Measurements from ENCODE around the gene DNAJC21. TPM values are rescaled to one million over a fixed set of nuclear protein-coding genes. Genes with fewer than 3 reads are reported as not detected.

DNAJC21 gene
- total RNA-seq, 1 experiment from 2014 or later: 34.7 TPM

- no peak for DNase-seq (ENCODE audit: low read depth, low spot score)
- ATAC-seq: no peak
These were observed 53.5 kb downstream of the DNAJC21 start for GRCh38 chr5:34982823-34983222.

More at GRCh38 chr5:34982823-34983222, 53.5 kb downstream of the DNAJC21 start:
- Histone ChIP-seq H3K27ac (ENCODE audit: low read depth, low read length) (no peak overlapping the region), H3K36me3 (ENCODE audit: control insufficient read depth in 1 of 2, insufficient read depth in 2 of 2, low read length in 2 of 2) (no peaks in the 10 kb centered on the region; a peak in 1 of 4 replicates), H3K9me3 (ENCODE audit: control insufficient read depth in 1 of 2, insufficient read depth in 1 of 2, low read depth in 1 of 2, low read length in 2 of 2) (peaks cover 3 to 8% of the 10 kb centered on the region in 2 experiments; a peak in 3 of 4 replicates), H3K4me2 (ENCODE audit: low read length) (no peak overlapping the region), H4K20me1 (ENCODE audit: insufficient read depth) (no peaks in the 10 kb centered on the region), H2AFZ (ENCODE audit: low read depth, low read length, poor library complexity, severe bottlenecking) (no peak overlapping the region), H3K9ac (ENCODE audit: low read length) (no peak overlapping the region), H3K79me2 (ENCODE audit: insufficient read depth, low read length) (no peaks in the 10 kb centered on the region), H3K4me3 (replicated peaks in 1 of 2; ENCODE audit: low read depth in 1 of 2, low read length in 2 of 2) (no peak overlapping the region), H3K4me1 (ENCODE audit: control insufficient read depth in 1 of 2, insufficient read depth in 2 of 2, low read length in 2 of 2) (no peaks in the 10 kb centered on the region), H3K27me3 (ENCODE audit: insufficient read depth, low read length) (no peaks in the 10 kb centered on the region), H3K9me2 (ENCODE audit: insufficient read depth) (no peaks in the 10 kb centered on the region)
- ChIA-PET POLR2A (no interaction called here), CTCF (no interaction called here), RAD21 (ENCODE audit: low non-redundant PET in 1 of 2, low total read pairs in 2 of 2, uncharacterized antibody in 2 of 2, unreplicated experiment in 2 of 2) (no interaction called here)
- intact Hi-C loops (cut with micrococcal nuclease): no loop called here
- no TSS peak for BruUV-seq (replicated peaks)
- TF ChIP-seq CEBPB (IDR thresholded peaks at IDR 0.05; ENCODE audit: low read depth): no peak
- TF ChIP-seq EGR1 (IDR thresholded peaks at IDR 0.05; ENCODE audit: low read depth): no peak
- TF ChIP-seq ZBTB33 (IDR thresholded peaks at IDR 0.05; ENCODE audit: extremely low read depth, insufficient replicate concordance, low read length): no peak
- no peak for TF ChIP-seq POLR2A (IDR thresholded peaks at IDR 0.05; ENCODE audit: borderline replicate concordance, extremely low read depth, insufficient read depth, insufficient read length)
- TF ChIP-seq RAD21 (IDR thresholded peaks at IDR 0.05; ENCODE audit: low read depth): no peak
- TF ChIP-seq SP1 (IDR thresholded peaks at IDR 0.05; ENCODE audit: low read depth): no peak
- no peak for TF ChIP-seq POLR2AphosphoS5 (IDR thresholded peaks at IDR 0.05; ENCODE audit: low read depth, low read length)
- TF ChIP-seq SRF (IDR thresholded peaks at IDR 0.05; ENCODE audit: low read depth): no peak
- TF ChIP-seq YY1 (IDR thresholded peaks at IDR 0.05; ENCODE audit: extremely low read depth, insufficient replicate concordance, low read depth, low read length): no peak
- no peak for TF ChIP-seq ELF1 (IDR thresholded peaks at IDR 0.05; ENCODE audit: borderline replicate concordance, low read depth)
- TF ChIP-seq REST (IDR thresholded peaks at IDR 0.05; ENCODE audit: low read depth): no peak
- no peak for TF ChIP-seq JUND (IDR thresholded peaks at IDR 0.05)
- TF ChIP-seq ZFX (IDR thresholded peaks at IDR 0.05): no peak
